Fibroblast of pulmonary artery (primary cell): ENCODE results near the gene PPHLN1.

Source experiments
- DNase-seq: peaks from one replicate; pipeline ENCODE4 v3.0.0-alpha.2; 2010; ENCODE audit warnings: low read depth
- H3K4me3 ChIP-seq: replicated peaks from 2 replicates; pipeline ENCODE4 v1.5.1; 2011; ENCODE audit warnings: low read depth, mild to moderate bottlenecking, control low read depth, low read length, moderate library complexity
- TF ChIP-seq, protein P1 (sequence below): IDR thresholded peaks from 2 replicates; pipeline ENCODE4 v1.5.1; 2011; ENCODE audit warnings: mild to moderate bottlenecking, control low read depth, low read length, inconsistent platforms; ENCODE audit errors: missing control alignments

PPHLN1 gene

DNA sequence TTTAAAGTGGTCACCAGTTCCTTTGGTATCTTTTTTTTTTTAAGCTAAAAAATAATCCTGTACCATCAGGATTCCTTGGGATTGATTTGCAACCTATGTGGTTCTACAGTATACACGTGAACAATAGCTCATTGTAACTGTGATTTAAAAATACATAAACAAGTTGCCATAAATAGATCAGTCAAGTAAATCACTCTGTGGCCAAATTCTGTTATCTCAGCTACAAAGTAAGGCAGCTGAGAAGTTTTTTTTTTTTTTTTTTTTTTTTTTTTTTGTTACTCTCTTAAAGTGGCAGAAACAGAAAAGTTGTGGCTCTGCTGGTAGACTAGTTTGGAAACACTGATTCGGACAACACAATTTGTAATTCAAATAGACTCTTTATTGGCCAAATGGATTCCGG is 159.0 kb downstream of the PPHLN1 start:
- DNase-seq: no peak
- H3K4me3 ChIP-seq: no peak overlapping the region
- TF ChIP-seq, protein P1, sequence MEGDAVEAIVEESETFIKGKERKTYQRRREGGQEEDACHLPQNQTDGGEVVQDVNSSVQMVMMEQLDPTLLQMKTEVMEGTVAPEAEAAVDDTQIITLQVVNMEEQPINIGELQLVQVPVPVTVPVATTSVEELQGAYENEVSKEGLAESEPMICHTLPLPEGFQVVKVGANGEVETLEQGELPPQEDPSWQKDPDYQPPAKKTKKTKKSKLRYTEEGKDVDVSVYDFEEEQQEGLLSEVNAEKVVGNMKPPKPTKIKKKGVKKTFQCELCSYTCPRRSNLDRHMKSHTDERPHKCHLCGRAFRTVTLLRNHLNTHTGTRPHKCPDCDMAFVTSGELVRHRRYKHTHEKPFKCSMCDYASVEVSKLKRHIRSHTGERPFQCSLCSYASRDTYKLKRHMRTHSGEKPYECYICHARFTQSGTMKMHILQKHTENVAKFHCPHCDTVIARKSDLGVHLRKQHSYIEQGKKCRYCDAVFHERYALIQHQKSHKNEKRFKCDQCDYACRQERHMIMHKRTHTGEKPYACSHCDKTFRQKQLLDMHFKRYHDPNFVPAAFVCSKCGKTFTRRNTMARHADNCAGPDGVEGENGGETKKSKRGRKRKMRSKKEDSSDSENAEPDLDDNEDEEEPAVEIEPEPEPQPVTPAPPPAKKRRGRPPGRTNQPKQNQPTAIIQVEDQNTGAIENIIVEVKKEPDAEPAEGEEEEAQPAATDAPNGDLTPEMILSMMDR: no peak

DNA sequence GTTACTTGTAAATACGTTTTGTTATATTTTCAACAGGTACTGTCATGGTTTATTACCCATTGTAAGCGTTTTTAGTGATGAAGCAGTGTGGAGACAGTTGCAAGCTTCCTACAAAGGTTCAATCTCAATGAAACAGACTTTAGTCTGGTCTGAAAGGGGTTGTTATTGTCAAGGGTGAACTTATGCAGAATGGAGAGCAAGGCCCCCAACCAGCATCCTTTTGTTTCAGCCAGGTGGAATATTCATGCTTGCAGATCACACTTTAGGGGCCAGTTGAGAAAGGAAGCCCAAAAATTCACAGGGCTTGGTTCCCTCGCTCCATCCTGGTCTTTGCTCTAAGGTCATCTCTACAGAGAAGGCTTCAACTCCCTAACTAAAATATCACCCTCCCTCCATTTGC is 159.9 kb downstream of the PPHLN1 start:
- DNase-seq: no peak
- TF ChIP-seq, protein P1: no peak
- no peak overlapping the region for H3K4me3 ChIP-seq

DNA sequence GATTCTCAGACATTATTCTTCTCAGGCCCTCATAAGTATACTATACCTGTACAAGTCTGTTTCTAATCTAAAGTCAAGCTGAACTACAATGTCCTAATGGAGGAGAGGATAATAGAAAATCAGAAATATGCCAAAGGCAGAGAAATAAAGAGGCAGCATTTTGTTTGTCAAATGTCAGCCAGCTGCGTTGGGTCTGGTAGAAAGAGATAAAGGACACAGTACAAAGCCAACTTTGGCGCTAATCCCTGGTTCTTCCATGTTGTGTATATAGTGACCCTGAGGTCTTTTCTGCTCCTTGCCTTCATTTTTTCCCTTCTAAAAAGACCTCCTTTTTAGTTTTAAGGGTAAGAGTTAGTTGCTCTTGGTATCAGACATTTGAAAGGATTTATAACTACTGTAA is 160.4 kb downstream of the PPHLN1 start:
- H3K4me3 ChIP-seq: no peak overlapping the region

DNA sequence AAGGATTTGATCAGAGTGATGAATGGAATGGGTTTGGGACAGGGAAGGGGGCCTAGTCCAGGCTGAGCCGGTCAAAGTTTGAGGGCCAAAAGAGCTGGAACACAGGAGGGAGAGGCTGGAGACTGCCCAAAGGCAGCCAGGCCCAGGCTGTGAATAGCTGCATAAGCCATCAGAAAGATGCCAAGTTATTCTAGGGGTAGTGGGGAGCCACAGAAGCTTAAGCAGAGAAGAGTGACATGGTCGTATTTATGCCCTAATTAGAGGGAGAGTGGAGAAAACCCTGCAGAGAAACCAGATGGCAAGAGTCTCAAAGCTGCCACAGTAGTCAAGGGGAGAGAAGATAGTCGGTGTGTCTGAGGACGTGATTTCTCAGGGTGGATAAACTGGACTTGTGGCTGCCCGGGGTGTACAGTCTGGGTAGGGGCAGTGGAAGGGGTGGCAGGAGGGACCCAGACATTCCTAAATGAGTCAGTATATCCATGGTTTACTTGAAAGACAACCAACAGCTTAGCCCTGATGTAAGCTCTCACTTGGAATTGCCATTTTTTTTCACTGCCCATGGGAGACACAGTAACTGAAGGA is 164.4 kb downstream of the PPHLN1 start:
- TF ChIP-seq, protein P1: no peak
- no peak for DNase-seq
- no peak overlapping the region for H3K4me3 ChIP-seq

More for the DNA sequence above, 160.4 kb downstream of the PPHLN1 start:
- TF ChIP-seq, protein P1: no peak
- no peak for DNase-seq
